Stimulated activated CD8-positive, alpha-beta memory T cell treated with anti-CD3 and anti-CD28 coated beads, Interleukin-15, amount 100 ng/mL, for 24 hours (primary cell): ENCODE results near the gene JAM3.
"Not testable (repeated sequence)": the region's sequence is repeated elsewhere in the genome, so short reads cannot be mapped to it uniquely, and the experiment has no call there.

Experiments used
- DNase-seq: peaks from one replicate; pipeline ENCODE4 v3.0.0-alpha.2; 2020; ENCODE audit warnings: low read depth

The JAM3 gene

DNA sequence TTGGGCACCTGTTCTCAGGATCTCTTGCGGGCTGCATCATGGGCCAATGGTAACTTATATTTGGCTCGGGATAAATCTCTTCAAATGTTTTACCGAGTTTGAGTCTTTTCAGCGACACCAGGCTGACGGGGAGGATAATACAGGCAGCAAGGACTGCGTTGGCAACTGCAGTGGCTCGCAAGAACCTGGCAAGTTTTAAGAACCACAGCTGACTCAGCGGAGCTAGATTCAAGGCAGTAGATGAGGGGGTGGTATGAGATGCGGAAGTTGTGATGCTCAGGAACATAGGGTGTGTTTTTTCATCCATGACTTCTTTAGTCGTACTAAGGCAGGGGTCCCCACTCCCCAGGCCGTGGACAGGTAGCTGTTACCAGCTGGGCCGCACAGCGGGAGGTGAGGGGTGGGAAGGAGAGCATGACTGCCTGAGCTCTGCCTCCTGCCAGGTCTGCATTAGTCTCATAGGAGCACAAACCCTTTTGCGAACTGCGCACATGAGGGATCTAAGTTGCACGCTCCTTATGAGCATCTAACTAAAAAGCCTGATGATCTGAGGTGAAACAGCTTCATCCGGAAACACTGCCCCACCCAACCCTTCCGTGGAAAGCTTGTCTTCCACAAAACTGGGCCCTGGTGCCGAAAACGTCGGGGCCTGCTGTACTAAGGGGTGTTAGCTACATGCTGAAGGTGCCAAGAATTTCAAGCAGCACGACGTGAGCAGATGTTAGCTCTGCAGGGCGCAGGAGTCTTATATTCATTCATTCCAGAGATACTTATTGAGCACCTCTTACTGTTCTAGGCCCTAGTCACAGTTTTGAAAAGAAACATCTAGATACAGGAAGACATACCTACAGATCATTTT lies 6.4 kb upstream of the JAM3 start:
- no peak for DNase-seq

DNA sequence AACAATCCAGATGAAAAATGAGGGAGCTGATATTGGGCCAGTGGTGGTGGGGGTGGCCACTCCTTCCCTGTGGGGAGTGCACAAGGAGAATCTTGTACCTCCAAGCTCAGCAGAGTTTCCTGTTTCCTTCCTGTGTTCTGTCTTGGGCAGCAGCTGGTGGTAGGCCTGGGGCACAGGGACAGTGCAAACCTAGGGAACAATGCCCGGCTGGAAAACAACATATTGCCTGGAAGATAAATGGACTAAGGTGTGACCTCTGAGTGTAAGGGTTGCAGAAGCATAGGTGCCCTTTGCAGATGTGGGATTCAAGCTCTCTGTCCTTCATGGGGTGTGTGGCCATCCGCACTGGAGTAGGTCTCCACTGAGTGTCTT lies 5.8 kb upstream of the JAM3 start:
- DNase-seq, result no peak

- DNase-seq, result no peak
Observed at GRCh38 chr11:134063991-134064747, 4.7 kb upstream of the JAM3 start.

GRCh38 chr11:134065381-134065780 lies 3.5 kb upstream of the JAM3 start:
- no peak for DNase-seq

GRCh38 chr11:134066943-134067885 lies 1.7 kb upstream of the JAM3 start:
- no peak for DNase-seq

- DNase-seq, result no peak
Observed at GRCh38 chr11:134069426-134070341, 812 bp downstream of the JAM3 start.

DNA sequence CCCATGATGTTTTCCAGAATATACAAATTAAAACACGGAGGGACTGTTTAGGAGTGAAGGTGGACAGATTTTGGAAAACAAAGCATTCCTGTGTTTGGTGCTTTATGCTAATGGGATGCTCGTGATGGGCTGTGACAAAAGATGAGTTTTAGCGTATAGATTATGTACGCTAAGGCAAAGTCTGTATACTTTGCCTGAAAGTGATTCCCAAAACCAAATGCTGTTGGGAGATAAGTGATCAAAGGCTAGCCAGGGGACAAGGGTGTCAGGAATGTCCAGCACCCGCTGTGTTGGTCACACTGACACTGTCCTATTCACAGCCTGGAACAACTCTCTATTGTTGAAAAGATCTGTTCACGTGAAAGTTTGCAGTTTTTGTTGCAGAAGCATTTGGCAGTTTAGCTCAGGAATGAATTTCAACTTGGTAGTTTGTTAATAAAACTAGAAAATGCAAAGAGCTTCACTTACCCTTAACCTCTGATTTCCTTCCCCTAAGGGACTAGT lies 1.5 kb downstream of the JAM3 start:
- DNase-seq, result no peak

- DNase-seq, result no peak
Observed at GRCh38 chr11:134071306-134071705, 2.4 kb downstream of the JAM3 start.

GRCh38 chr11:134071766-134072402 lies 3.0 kb downstream of the JAM3 start:
- DNase-seq, result no peak

- no peak for DNase-seq
Observed at GRCh38 chr11:134072844-134073243, 4.0 kb downstream of the JAM3 start.

DNA sequence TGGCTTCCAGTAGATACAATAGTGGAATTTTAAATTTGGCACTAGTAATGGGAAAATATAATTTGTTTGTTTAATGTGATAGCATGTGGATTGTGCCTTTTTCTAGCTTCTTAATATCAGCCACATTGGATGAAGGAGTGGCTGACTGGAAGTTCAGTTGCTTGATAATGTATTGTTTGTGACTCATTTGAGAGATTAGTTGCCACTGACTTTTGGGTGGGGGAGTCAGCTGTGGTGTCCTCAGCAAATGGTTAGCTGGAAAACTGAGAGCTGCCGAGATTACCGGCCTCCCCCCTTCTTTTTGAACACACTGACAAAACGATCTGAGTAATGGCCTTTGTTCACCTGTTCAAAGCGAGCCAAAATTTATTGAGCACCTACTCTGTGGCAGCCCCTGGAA lies 5.5 kb downstream of the JAM3 start:
- DNase-seq, result no peak

DNA sequence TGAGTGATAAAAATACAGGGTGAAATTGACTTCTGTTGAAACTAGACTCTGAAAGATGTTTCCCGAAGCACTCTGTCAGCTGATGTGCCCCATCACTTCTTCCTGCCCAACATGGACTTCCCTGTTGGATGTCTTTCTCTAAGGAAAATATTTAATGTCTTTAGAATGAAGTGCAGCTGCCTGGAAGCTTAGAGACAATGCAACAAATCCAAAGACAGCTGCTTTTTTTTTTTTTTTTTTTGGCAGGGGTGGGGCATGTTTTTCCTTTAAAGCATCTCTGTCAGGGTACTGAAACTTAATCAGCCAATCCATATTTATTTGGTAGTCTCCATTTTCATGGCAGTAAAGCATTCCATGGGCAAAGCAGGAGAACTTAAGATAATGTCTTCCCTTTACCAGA lies 5.9 kb downstream of the JAM3 start:
- DNase-seq, result no peak

GRCh38 chr11:134079317-134079716 lies 10.4 kb downstream of the JAM3 start:
- no peak for DNase-seq

GRCh38 chr11:134081258-134081657 lies 12.4 kb downstream of the JAM3 start:
- not testable (repeated sequence) for DNase-seq

- no peak for DNase-seq
Observed at GRCh38 chr11:134082990-134083389, 14.1 kb downstream of the JAM3 start.

DNA sequence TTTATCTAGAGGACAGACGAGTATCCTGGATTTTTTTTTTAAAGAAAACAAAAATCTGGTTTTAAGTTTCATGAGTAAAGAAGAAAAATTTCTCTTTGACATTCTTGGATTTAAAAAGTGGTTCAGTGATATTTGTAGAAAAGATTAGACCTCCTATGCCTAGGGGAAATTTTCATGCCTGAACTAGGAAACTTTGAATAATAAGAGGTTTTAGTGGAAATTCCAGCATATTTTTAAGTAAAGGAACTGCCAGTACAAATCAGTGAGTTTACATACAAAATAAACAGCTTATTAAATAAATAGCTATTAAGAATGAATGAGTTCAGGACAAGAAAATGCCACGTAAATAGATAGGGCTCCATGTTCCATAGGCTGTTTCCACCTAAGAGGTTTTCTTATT lies 17.5 kb downstream of the JAM3 start:
- no peak for DNase-seq

GRCh38 chr11:134092006-134092405 lies 23.1 kb downstream of the JAM3 start:
- not testable (repeated sequence) for DNase-seq

DNA sequence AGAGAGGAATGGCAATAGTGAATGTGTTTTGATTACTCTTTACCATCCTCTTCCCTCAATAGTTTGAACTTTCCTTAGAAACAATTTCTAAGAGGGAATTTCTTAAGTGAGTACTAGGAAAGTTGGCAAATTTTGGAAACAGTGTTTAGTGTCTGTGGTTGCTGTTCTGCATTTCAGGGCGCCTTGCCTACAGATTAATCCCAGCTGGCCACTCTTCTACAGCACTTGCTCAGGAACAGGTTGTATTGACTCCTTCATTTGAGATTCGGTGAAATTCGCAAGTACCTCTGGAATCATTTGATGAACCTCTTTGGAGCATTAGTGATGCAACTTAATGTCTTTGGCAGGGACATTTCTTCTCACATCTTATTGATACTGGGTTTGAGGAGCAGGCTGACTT lies 28.3 kb downstream of the JAM3 start:
- no peak for DNase-seq

DNA sequence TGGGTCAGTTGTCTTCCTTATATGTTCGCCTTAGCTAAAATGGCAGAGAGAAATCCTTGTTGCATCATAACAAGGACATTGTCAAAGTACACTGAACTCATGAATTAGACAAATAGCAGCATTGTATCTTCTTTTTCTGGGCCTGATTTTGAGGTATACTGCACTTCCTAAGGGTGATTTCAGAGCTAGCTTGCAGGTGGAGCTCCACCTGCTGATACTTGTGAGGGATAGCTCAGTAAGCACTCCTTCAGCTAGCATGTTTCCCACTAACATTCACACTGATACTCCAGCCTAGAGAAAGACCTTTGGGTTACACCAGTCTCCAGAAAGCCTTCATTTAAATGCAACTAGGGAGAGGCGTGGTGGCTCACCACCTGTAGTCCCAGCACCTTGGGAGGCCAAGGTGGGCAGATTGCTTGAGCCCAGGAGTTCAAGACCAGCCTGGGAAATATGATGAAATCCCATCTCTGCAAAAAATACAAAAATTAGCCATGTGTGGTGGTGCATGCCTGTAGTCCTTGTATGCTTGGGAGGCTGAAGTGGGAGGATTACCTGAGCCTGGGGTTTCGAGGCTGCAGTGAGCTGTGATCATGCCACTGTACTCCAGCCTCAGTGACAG lies 29.8 kb downstream of the JAM3 start:
- no peak for DNase-seq

DNA sequence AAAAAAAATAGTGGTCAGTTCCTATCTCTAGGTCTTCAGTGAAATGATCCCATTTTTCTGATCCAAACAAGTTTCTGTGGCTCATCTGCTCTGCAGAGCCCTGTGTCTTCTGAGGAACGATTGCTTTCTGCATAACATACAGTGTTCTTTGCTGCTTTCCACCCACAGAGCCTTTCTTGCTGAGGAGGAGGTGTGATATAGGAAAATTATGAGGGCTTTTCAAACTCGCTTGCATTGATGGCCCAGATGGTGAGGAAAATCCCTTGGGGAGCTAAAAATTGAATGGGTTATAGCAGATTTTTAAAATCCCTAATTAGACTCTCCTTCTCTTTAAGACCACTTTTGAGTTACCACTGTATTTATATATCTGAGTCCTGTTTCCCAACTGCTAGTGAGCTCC lies 31.3 kb downstream of the JAM3 start:
- DNase-seq, result no peak
